Non-pigmented ciliary epithelial cell (primary cell): ENCODE measurements around the gene LTBP1.
A peak's percentile ranks its signal among the peaks of the same experiment; 100 is the strongest.

Experiments
- DNase-seq: peaks from one replicate; pipeline ENCODE4 v3.0.0-alpha.2; 2010; ENCODE audit warnings: low read depth

Gene LTBP1

GRCh38 chr2:33116799-33117198 is 170.0 kb downstream of the LTBP1 start:
- DNase-seq = no peak

- no peak for DNase-seq
Measured at GRCh38 chr2:33118651-33119050, 171.9 kb downstream of the LTBP1 start.

GRCh38 chr2:33121416-33121815 is 174.7 kb downstream of the LTBP1 start:
- no peak for DNase-seq

GRCh38 chr2:33121925-33122324 is 175.2 kb downstream of the LTBP1 start:
- DNase-seq = no peak

GRCh38 chr2:33122726-33123125 is 176.0 kb downstream of the LTBP1 start:
- no peak for DNase-seq

GRCh38 chr2:33123216-33123615 is 176.5 kb downstream of the LTBP1 start:
- no peak for DNase-seq

- no peak for DNase-seq
Measured at GRCh38 chr2:33126552-33126951, 179.8 kb downstream of the LTBP1 start.

- DNase-seq = no peak
Measured at GRCh38 chr2:33126958-33127357, 180.2 kb downstream of the LTBP1 start.

GRCh38 chr2:33129263-33130053 is 182.7 kb downstream of the LTBP1 start:
- DNase-seq = no peak

GRCh38 chr2:33130054-33130447 is 183.3 kb downstream of the LTBP1 start:
- DNase-seq = no peak

- DNase-seq = no peak
Measured at GRCh38 chr2:33130544-33130943, 183.8 kb downstream of the LTBP1 start.

GRCh38 chr2:33131111-33131510 is 184.4 kb downstream of the LTBP1 start:
- no peak for DNase-seq

- DNase-seq = no peak
Measured at GRCh38 chr2:33131749-33132148, 185.0 kb downstream of the LTBP1 start.

- DNase-seq = no peak
Measured at GRCh38 chr2:33133454-33133952, 186.8 kb downstream of the LTBP1 start.

GRCh38 chr2:33134086-33134771 is 187.5 kb downstream of the LTBP1 start:
- peak; percentile 97 for DNase-seq

GRCh38 chr2:33134791-33135560 is 188.2 kb downstream of the LTBP1 start:
- DNase-seq = no peak

GRCh38 chr2:33135645-33136044 is 188.9 kb downstream of the LTBP1 start:
- no peak for DNase-seq

GRCh38 chr2:33136056-33136455 is 189.3 kb downstream of the LTBP1 start:
- DNase-seq = no peak

- DNase-seq = no peak
Measured at GRCh38 chr2:33136566-33136965, 189.8 kb downstream of the LTBP1 start.

- DNase-seq = no peak
Measured at GRCh38 chr2:33137331-33137730, 190.6 kb downstream of the LTBP1 start.

- DNase-seq = no peak
Measured at GRCh38 chr2:33139949-33140348, 193.2 kb downstream of the LTBP1 start.

- DNase-seq = no peak
Measured at GRCh38 chr2:33141476-33141875, 194.7 kb downstream of the LTBP1 start.

GRCh38 chr2:33142810-33143209 is 196.1 kb downstream of the LTBP1 start:
- no peak for DNase-seq
